RWPE2 (cell line): ENCODE data around the gene SPAAR.
"Not testable (repeated sequence)": the region's sequence is repeated elsewhere in the genome, so short reads cannot be mapped to it uniquely, and the experiment has no call there.

Source experiments
- ATAC-seq: fragments of 200-7000 bp; cut with Tn5 transposase; 3 replicates; pipeline ENCODE4 v1.9.1; 2021; ENCODE audit warnings: low read depth
- DNase-seq: peaks from one replicate; pipeline ENCODE4 v3.0.0-alpha.2; 2020; ENCODE audit warnings: low spot score
- H3K27ac ChIP-seq: fragments of 450-650 bp; 2 replicates; pipeline ENCODE4 v1.5.1; 2017; ENCODE audit warnings: mild to moderate bottlenecking; ENCODE audit not compliant: poor library complexity, severe bottlenecking
- H3K27me3 ChIP-seq: fragments of 250-450 bp; sonication (Bioruptor Pico); 2 replicates; pipeline ENCODE4 v1.5.1; 2021; ENCODE audit warnings: mild to moderate bottlenecking, moderate library complexity; ENCODE audit not compliant: insufficient read depth, poor library complexity, severe bottlenecking
- H3K36me3 ChIP-seq: fragments of 250-450 bp; sonication (Bioruptor Pico); 2 replicates; pipeline ENCODE4 v1.5.1; 2020; ENCODE audit warnings: low read depth, mild to moderate bottlenecking, moderate library complexity
- H3K4me1 ChIP-seq: fragments of 250-450 bp; sonication (Bioruptor Pico); 2 replicates; pipeline ENCODE4 v1.5.1; 2021; ENCODE audit warnings: mild to moderate bottlenecking, moderate library complexity; ENCODE audit not compliant: insufficient read depth, poor library complexity, severe bottlenecking
- H3K4me3 ChIP-seq: fragments of 250-450 bp; sonication (Bioruptor Pico); 2 replicates; pipeline ENCODE4 v1.5.1; 2021; ENCODE audit warnings: mild to moderate bottlenecking, moderate library complexity; ENCODE audit not compliant: severe bottlenecking
- H3K9me3 ChIP-seq: fragments of 250-450 bp; sonication (Bioruptor Pico); 2 replicates; pipeline ENCODE4 v1.5.1; 2021; ENCODE audit warnings: mild to moderate bottlenecking, moderate library complexity; ENCODE audit not compliant: severe bottlenecking
- TF ChIP-seq, protein P1 (sequence below): fragments of 450-650 bp; IDR thresholded peaks from one replicate; pipeline ENCODE4 v1.5.1; 2017; ENCODE audit warnings: mild to moderate bottlenecking, moderate library complexity; ENCODE audit not compliant: poor library complexity, severe bottlenecking

The SPAAR gene

DNA sequence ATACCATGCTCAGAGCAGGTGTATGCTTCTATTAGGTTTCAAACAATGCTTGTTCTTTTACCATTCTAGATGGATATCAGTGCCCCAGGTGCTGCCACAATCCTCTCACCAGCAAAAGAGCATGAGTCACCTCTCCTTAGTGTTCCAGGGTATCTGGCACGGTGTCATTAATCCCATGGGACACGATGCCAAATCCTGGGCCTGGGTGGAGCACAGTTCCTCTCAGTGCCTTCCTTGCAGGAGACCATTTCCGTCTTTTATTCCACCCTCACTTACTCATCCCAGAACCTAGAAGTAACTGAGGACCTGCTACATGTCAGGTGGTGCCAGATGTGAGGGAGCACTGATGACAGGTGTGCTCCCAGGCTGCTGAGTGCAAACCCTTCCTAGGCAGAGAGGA, 37.7 kb upstream of the SPAAR start:
- Histone ChIP-seq H3K4me3 (no peak overlapping the region), H3K9me3 (peaks cover 2% of the 10 kb centered on the region), H3K27me3 (no peaks in the 10 kb centered on the region), H3K27ac (no peak overlapping the region), H3K36me3 (no peaks in the 10 kb centered on the region), H3K4me1 (peaks cover 6% of the 10 kb centered on the region)
- ATAC-seq (peak; percentile 92), DNase-seq (no peak)
- TF ChIP-seq, protein P1, sequence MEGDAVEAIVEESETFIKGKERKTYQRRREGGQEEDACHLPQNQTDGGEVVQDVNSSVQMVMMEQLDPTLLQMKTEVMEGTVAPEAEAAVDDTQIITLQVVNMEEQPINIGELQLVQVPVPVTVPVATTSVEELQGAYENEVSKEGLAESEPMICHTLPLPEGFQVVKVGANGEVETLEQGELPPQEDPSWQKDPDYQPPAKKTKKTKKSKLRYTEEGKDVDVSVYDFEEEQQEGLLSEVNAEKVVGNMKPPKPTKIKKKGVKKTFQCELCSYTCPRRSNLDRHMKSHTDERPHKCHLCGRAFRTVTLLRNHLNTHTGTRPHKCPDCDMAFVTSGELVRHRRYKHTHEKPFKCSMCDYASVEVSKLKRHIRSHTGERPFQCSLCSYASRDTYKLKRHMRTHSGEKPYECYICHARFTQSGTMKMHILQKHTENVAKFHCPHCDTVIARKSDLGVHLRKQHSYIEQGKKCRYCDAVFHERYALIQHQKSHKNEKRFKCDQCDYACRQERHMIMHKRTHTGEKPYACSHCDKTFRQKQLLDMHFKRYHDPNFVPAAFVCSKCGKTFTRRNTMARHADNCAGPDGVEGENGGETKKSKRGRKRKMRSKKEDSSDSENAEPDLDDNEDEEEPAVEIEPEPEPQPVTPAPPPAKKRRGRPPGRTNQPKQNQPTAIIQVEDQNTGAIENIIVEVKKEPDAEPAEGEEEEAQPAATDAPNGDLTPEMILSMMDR, result no peak

DNA sequence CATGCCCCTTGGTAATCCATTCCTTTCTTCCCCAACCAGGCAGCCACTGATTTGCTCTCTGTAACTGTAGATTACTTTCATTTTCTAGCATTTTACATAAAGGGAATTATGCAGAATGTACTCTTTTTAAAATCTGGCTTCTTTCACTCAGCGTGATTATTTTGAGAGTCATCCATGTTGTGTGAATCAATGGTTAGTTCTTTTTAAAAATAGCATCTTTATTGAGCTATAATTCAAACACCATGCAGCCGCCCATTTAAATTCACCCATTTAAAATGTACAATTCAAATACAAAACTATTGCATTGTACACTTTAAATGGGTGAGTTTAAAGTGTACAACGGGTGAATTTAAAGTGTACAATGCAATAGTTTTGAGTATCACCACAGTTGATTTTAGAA, 36.8 kb upstream of the SPAAR start:
- H3K4me3 ChIP-seq, result no peak overlapping the region
- H3K9me3 ChIP-seq, result peaks cover 2% of the 10 kb centered on the region
- no peaks in the 10 kb centered on the region for H3K27me3 ChIP-seq
- DNase-seq, result no peak
- no peak overlapping the region for H3K27ac ChIP-seq
- ATAC-seq, result no peak
- peaks cover 6% of the 10 kb centered on the region for H3K4me1 ChIP-seq
- TF ChIP-seq, protein P1, result no peak
- H3K36me3 ChIP-seq, result no peaks in the 10 kb centered on the region

DNA sequence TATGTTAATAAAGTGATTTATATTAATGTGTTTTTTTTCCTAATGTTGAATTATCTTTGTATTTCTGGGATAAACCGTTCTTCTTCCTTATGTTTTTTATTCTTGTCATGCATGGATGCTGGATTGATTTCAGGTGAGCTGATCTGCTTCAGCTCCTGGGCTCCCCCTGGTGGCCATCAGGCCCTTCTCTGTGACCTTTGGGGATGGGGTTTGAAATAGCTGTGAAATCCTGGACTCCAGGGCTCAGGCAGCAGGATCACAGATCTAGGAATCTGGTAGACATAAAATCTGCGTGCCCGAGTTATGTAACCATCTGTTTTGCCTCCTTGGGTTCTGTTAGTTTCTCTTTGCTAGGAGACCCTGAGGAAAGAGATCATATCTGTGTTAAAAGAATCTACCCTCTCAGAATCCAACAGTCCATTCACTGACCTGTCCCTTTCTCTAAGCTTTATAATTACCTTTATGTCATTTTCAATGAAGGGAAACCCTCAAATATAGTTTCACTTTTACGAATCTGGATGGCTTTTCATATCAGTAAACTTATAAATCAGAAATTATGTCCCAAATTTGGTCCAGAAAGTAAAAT, 26.9 kb upstream of the SPAAR start:
- no peak overlapping the region for H3K27ac ChIP-seq
- no peak overlapping the region for H3K4me3 ChIP-seq
- peak; percentile 80 for ATAC-seq
- no peak for DNase-seq
- no peaks in the 10 kb centered on the region for H3K36me3 ChIP-seq
- no peaks in the 10 kb centered on the region for H3K4me1 ChIP-seq
- no peaks in the 10 kb centered on the region for H3K27me3 ChIP-seq
- TF ChIP-seq, protein P1, result peak; percentile 99
- H3K9me3 ChIP-seq, result no peaks in the 10 kb centered on the region

DNA sequence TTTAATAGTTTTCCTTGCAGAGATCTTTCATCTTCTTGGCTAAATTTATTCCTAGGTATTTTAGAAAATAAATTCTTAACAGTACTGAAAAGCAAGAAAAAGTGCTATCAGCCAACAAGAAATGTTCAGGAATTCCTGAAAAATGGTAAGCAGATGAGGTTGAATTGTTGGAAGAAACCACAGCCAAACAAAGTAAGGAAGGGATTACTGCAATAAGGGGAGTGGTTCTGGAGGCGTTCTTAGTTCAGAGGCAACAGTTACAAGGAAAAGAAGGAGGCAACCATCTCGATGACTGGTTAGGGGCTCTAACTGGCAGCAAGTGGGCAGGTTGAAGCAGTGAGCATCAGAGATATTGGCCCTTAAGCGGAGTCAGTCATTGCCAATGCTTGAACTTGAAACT, 26.3 kb upstream of the SPAAR start:
- H3K4me1 ChIP-seq, result no peaks in the 10 kb centered on the region
- no peaks in the 10 kb centered on the region for H3K36me3 ChIP-seq
- TF ChIP-seq, protein P1, result no peak
- H3K4me3 ChIP-seq, result no peak overlapping the region
- H3K9me3 ChIP-seq, result no peaks in the 10 kb centered on the region
- DNase-seq (no peak), ATAC-seq (no peak)
- no peak overlapping the region for H3K27ac ChIP-seq
- no peaks in the 10 kb centered on the region for H3K27me3 ChIP-seq

DNA sequence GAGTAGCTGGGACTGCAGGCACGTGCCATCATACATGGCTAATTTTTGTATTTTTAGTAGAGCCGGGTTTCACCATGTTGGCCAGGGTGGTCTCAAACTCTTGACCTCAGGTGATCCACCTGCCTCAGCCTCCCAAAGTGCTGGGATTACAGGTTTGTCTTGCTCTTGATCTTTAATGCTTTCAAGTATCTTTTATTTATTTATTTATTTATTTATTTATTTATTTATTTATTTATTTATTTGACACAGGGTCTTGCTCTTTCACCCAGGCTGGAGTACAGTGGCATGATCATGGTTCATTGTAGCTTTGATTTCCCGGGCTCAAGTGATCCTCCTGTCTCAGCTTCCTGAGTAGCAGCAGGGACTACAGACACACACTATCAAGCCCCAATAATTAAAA, 24.4 kb upstream of the SPAAR start:
- H3K4me1 ChIP-seq, H3K4me3 ChIP-seq, H3K27ac ChIP-seq, DNase-seq, H3K9me3 ChIP-seq, ATAC-seq, H3K27me3 ChIP-seq, H3K36me3 ChIP-seq: not testable (repeated sequence)
